NCI-H1694 treated with DMSO at 0.1 percent for 48 hours (cell line): Measurements from ENCODE around the gene DECR2.
"Not testable (repeated sequence)": the region's sequence is repeated elsewhere in the genome, so short reads cannot be mapped to it uniquely, and the experiment has no call there.

Experiments
- DNase-seq: peaks from one replicate; lab custom pipeline; 2025; lab: John Stamatoyannopoulos, UW

The DECR2 gene

GRCh38 chr16:366476-366875, 35.2 kb upstream of the DECR2 start:
- no peak for DNase-seq

- no peak for DNase-seq
Measured at GRCh38 chr16:367333-367903, 34.3 kb upstream of the DECR2 start.

- DNase-seq: no peak
Measured at GRCh38 chr16:368388-369158, 33.1 kb upstream of the DECR2 start.

- no peak for DNase-seq
Measured at GRCh38 chr16:369275-369865, 32.3 kb upstream of the DECR2 start.

GRCh38 chr16:369866-370436, 31.7 kb upstream of the DECR2 start:
- DNase-seq: no peak

GRCh38 chr16:370443-370842, 31.2 kb upstream of the DECR2 start, which contains the start of gene MRPL28:
Gene MRPL28, minus strand, starts transcription at chr16:370538. Its CDS starts 320 bp downstream, at chr16:370218.
- DNase-seq: peak; percentile 86

GRCh38 chr16:370979-371514, 30.6 kb upstream of the DECR2 start:
- DNase-seq: no peak

GRCh38 chr16:371515-372301, 30.0 kb upstream of the DECR2 start:
- DNase-seq: no peak

- no peak for DNase-seq
Measured at GRCh38 chr16:372302-372983, 29.2 kb upstream of the DECR2 start.

GRCh38 chr16:373020-373598, 28.6 kb upstream of the DECR2 start:
- no peak for DNase-seq

- DNase-seq: no peak
Measured at GRCh38 chr16:373848-374615, 27.7 kb upstream of the DECR2 start.

GRCh38 chr16:374616-374926, 27.1 kb upstream of the DECR2 start:
- no peak for DNase-seq

- no peak for DNase-seq
Measured at GRCh38 chr16:375212-375611, 26.5 kb upstream of the DECR2 start.

- no peak for DNase-seq
Measured at GRCh38 chr16:375927-376816, 25.5 kb upstream of the DECR2 start.

- no peak for DNase-seq
Measured at GRCh38 chr16:376817-377418, 24.8 kb upstream of the DECR2 start.

GRCh38 chr16:377419-377951, 24.2 kb upstream of the DECR2 start:
- no peak for DNase-seq

GRCh38 chr16:378113-378820, 23.4 kb upstream of the DECR2 start:
- DNase-seq: not testable (repeated sequence)

GRCh38 chr16:378821-379182, 22.9 kb upstream of the DECR2 start:
- no peak for DNase-seq
